NCI-H2029 (cell line): ENCODE data around the gene CLTA.

Source experiments
- DNase-seq: peaks from one replicate; lab custom pipeline; 2025; lab: John Stamatoyannopoulos, UW

Gene CLTA

GRCh38 chr9:36188212-36188611, 2.5 kb upstream of the CLTA start:
- no peak for DNase-seq

GRCh38 chr9:36189976-36190375, 745 bp upstream of the CLTA start:
- no peak for DNase-seq

GRCh38 chr9:36191290-36191645, 547 bp downstream of the CLTA start:
- no peak for DNase-seq

- no peak for DNase-seq
Observed at GRCh38 chr9:36191686-36192085, 965 bp downstream of the CLTA start.

- DNase-seq: no peak
Observed at GRCh38 chr9:36192196-36192595, 1.5 kb downstream of the CLTA start.

- DNase-seq: no peak
Observed at GRCh38 chr9:36193023-36193422, 2.3 kb downstream of the CLTA start.

GRCh38 chr9:36194326-36195000, 3.7 kb downstream of the CLTA start:
- peak; percentile 13 for DNase-seq

GRCh38 chr9:36204906-36205547, 14.3 kb downstream of the CLTA start:
- DNase-seq: no peak

- DNase-seq: no peak
Observed at GRCh38 chr9:36207016-36207415, 16.3 kb downstream of the CLTA start.

- no peak for DNase-seq
Observed at GRCh38 chr9:36207546-36208012, 16.9 kb downstream of the CLTA start.

- DNase-seq: no peak
Observed at GRCh38 chr9:36208521-36209253, 18.0 kb downstream of the CLTA start.

- DNase-seq: no peak
Observed at GRCh38 chr9:36210722-36211121, 20.0 kb downstream of the CLTA start.

- DNase-seq: no peak
Observed at GRCh38 chr9:36211510-36211909, 20.8 kb downstream of the CLTA start.

- no peak for DNase-seq
Observed at GRCh38 chr9:36213387-36213786, 22.7 kb downstream of the CLTA start.

GRCh38 chr9:36213989-36214388, 23.3 kb downstream of the CLTA start:
- DNase-seq: no peak

- DNase-seq: no peak
Observed at GRCh38 chr9:36214571-36214970, 23.9 kb downstream of the CLTA start.

- no peak for DNase-seq
Observed at GRCh38 chr9:36217256-36217968, 26.7 kb downstream of the CLTA start.

- DNase-seq: no peak
Observed at GRCh38 chr9:36218011-36218410, 27.3 kb downstream of the CLTA start.

GRCh38 chr9:36218411-36218901, 27.7 kb downstream of the CLTA start:
- DNase-seq: no peak

GRCh38 chr9:36221667-36222066, 30.9 kb downstream of the CLTA start:
- no peak for DNase-seq

GRCh38 chr9:36222449-36222848, 31.7 kb downstream of the CLTA start:
- DNase-seq: no peak

- no peak for DNase-seq
Observed at GRCh38 chr9:36237230-36237629, 46.5 kb downstream of the CLTA start.
